PC-3 (cell line): ENCODE measurements around the gene NEURL1B. TPM values are rescaled to one million over a fixed set of nuclear protein-coding genes. Genes with fewer than 3 reads are reported as not detected.
A peak's percentile ranks its signal among the peaks of the same experiment; 100 is the strongest.

Source experiments
- ATAC-seq: fragments of 200-7000 bp; cut with Tn5 transposase; 2 replicates; pipeline ENCODE4 v1.9.1; 2020; ENCODE audit warnings: mild to moderate bottlenecking, moderate library complexity
- BruUV-seq: library from RNA; stranded (reverse); fragments of 400-500 nt; replicated peaks from 2 replicates; lab custom pipeline; 2021; lab: Mats Ljungman, UMichigan
- CTCF ChIA-PET: fragments of 300-600 bp; sonication (Branson Sonifier 250); formaldehyde crosslinking; loops from one replicate; lab custom pipeline; 2022; ENCODE audit warnings: antibody characterized with exemption; lab: Charles Lee
- POLR2A ChIA-PET: fragments of 300-600 bp; sonication (Branson Sonifier 250); formaldehyde crosslinking; loops from one replicate; lab custom pipeline; 2022; ENCODE audit warnings: antibody characterized with exemption; ENCODE audit not compliant: unreplicated experiment; lab: Charles Lee
- DNase-seq: peaks from one replicate; pipeline ENCODE4 v3.0.0-alpha.2; 2015
- H2AFZ ChIP-seq: fragments of 300-600 bp; sonication (generic); 2 replicates; pipeline ENCODE4 v1.6.0; 2016; ENCODE audit warnings: antibody characterized with exemption, low read length
- H3F3A ChIP-seq: fragments of 300-600 bp; sonication (generic); one replicate; pipeline ENCODE4 v1.6.0; 2017; ENCODE audit warnings: antibody characterized with exemption, low read length, control low read depth, mild to moderate bottlenecking; ENCODE audit not compliant: unreplicated experiment
- H3K27ac ChIP-seq: fragments of 300-600 bp; sonication (generic); 2 replicates; pipeline ENCODE4 v1.5.1; 2016; ENCODE audit warnings: mild to moderate bottlenecking, low read length
- H3K27me3 ChIP-seq: fragments of 300-600 bp; sonication (generic); 2 replicates; pipeline ENCODE4 v1.6.1; 2016; ENCODE audit warnings: low read length, mixed read lengths
- H3K36me3 ChIP-seq: fragments of 300-600 bp; sonication (generic); 2 replicates; pipeline ENCODE4 v1.6.1; 2016; ENCODE audit warnings: low read depth, mixed run types, low read length, mixed read lengths
- H3K4me1 ChIP-seq: fragments of 300-600 bp; sonication (generic); 2 replicates; pipeline ENCODE4 v1.5.1; 2016; ENCODE audit warnings: low read length; ENCODE audit not compliant: insufficient read depth
- H3K4me2 ChIP-seq: fragments of 300-600 bp; sonication (generic); 2 replicates; pipeline ENCODE4 v1.6.0; 2016; ENCODE audit warnings: low read length
- H3K4me3 ChIP-seq: fragments of 300-600 bp; sonication (generic); 2 replicates; pipeline ENCODE4 v1.5.1; 2016; ENCODE audit warnings: mild to moderate bottlenecking, low read length, mixed read lengths
- H3K79me2 ChIP-seq: fragments of 300-600 bp; sonication (generic); 2 replicates; pipeline ENCODE4 v1.6.1; 2017; ENCODE audit warnings: low read length, mixed read lengths
- H3K9ac ChIP-seq: fragments of 300-600 bp; sonication (generic); 2 replicates; pipeline ENCODE4 v1.6.0; 2016; ENCODE audit warnings: mild to moderate bottlenecking, low read length
- H3K9me2 ChIP-seq: fragments of 300-600 bp; sonication (generic); replicated peaks from 2 replicates; pipeline ENCODE4 v1.6.1; 2016; ENCODE audit warnings: mixed run types, low read length, mixed read lengths
- H3K9me3 ChIP-seq: fragments of 300-600 bp; sonication (generic); 2 replicates; pipeline ENCODE4 v1.6.1; 2016; ENCODE audit warnings: low read length, mixed read lengths
- H4K20me1 ChIP-seq: fragments of 300-600 bp; sonication (generic); 2 replicates; pipeline ENCODE4 v1.6.1; 2016; ENCODE audit warnings: low read length, mixed read lengths
- EZH2 ChIP-seq: fragments of 300-600 bp; sonication (generic); IDR thresholded peaks from one replicate; pipeline ENCODE4 v1.6.1; 2017; ENCODE audit warnings: antibody characterized with exemption, mild to moderate bottlenecking, low read length; ENCODE audit not compliant: unreplicated experiment
- EZH2phosphoT487 ChIP-seq: fragments of 300-600 bp; sonication (generic); IDR thresholded peaks from 2 replicates; pipeline ENCODE4 v1.6.1; 2018; ENCODE audit warnings: mild to moderate bottlenecking, antibody characterized with exemption, low read length, borderline replicate concordance
- intact Hi-C: fragments of 100-400 bp; cut with micrococcal nuclease; formaldehyde crosslinking; loops from 2 replicates; pipeline ENCODE4 v1.9.0; 2023
- total RNA-seq: library from RNA; depleted of rRNA; stranded (reverse); fragments of >200 nt; gene quantifications from 2 replicates; pipeline ENCODE4 v1.2.3, GENCODE V29; 2014
- TF ChIP-seq, protein P1 (sequence below): fragments of 300-600 bp; sonication (generic); conservative IDR thresholded peaks from 2 replicates; pipeline ENCODE4 v1.5.1; 2017; ENCODE audit warnings: antibody characterized with exemption, low read depth, mild to moderate bottlenecking, low read length

The NEURL1B gene
- total RNA-seq, 1 experiment from 2014 or later, result 0.95 TPM

DNA sequence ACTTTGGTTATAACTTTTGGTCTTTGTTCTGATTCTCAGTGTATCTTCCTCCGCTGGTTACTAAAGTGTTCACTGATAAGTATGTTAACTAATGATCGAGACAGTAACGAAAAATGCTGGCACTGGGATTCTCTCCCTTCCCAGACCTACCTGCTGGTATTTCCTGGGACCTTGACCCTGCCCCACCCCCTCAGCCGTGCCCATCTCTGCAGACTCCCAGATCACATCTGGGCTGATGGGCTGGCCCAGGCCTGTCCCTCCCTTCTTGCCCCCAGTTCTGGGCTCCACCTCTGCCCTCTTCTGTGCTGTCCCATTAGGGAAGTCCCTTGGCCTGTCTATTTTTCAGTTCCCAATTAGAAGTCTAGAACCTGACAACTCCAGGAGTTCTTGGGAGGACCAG, 46.9 kb downstream of the NEURL1B start:
- peaks cover 13% of the 10 kb centered on the region for H3K4me1 ChIP-seq
- ATAC-seq (no peak), DNase-seq (no peak)
- H2AFZ ChIP-seq, result no peak overlapping the region
- H3K4me2 ChIP-seq, result no peak overlapping the region
- TF ChIP-seq EZH2 (no peak), EZH2phosphoT487 (no peak)
- TF ChIP-seq, protein P1, sequence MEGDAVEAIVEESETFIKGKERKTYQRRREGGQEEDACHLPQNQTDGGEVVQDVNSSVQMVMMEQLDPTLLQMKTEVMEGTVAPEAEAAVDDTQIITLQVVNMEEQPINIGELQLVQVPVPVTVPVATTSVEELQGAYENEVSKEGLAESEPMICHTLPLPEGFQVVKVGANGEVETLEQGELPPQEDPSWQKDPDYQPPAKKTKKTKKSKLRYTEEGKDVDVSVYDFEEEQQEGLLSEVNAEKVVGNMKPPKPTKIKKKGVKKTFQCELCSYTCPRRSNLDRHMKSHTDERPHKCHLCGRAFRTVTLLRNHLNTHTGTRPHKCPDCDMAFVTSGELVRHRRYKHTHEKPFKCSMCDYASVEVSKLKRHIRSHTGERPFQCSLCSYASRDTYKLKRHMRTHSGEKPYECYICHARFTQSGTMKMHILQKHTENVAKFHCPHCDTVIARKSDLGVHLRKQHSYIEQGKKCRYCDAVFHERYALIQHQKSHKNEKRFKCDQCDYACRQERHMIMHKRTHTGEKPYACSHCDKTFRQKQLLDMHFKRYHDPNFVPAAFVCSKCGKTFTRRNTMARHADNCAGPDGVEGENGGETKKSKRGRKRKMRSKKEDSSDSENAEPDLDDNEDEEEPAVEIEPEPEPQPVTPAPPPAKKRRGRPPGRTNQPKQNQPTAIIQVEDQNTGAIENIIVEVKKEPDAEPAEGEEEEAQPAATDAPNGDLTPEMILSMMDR, result no peak
- H3F3A ChIP-seq, result no peaks in the 10 kb centered on the region
- H3K27me3 ChIP-seq, result no peaks in the 10 kb centered on the region
- H4K20me1 ChIP-seq, result no peaks in the 10 kb centered on the region
- H3K9me2 ChIP-seq, result no peaks in the 10 kb centered on the region
- ChIA-PET POLR2A (no interaction called here), CTCF (no interaction called here)
- no peaks in the 10 kb centered on the region for H3K9me3 ChIP-seq
- no peaks in the 10 kb centered on the region for H3K79me2 ChIP-seq
- BruUV-seq, result no TSS peak
- H3K4me3 ChIP-seq, result no peak overlapping the region
- no peak overlapping the region for H3K9ac ChIP-seq
- intact Hi-C loops, result no loop called here
- H3K36me3 ChIP-seq, result no peaks in the 10 kb centered on the region
- H3K27ac ChIP-seq, result peak overlapping the region; percentile 12; the same call in 1 of the 2 replicates

DNA sequence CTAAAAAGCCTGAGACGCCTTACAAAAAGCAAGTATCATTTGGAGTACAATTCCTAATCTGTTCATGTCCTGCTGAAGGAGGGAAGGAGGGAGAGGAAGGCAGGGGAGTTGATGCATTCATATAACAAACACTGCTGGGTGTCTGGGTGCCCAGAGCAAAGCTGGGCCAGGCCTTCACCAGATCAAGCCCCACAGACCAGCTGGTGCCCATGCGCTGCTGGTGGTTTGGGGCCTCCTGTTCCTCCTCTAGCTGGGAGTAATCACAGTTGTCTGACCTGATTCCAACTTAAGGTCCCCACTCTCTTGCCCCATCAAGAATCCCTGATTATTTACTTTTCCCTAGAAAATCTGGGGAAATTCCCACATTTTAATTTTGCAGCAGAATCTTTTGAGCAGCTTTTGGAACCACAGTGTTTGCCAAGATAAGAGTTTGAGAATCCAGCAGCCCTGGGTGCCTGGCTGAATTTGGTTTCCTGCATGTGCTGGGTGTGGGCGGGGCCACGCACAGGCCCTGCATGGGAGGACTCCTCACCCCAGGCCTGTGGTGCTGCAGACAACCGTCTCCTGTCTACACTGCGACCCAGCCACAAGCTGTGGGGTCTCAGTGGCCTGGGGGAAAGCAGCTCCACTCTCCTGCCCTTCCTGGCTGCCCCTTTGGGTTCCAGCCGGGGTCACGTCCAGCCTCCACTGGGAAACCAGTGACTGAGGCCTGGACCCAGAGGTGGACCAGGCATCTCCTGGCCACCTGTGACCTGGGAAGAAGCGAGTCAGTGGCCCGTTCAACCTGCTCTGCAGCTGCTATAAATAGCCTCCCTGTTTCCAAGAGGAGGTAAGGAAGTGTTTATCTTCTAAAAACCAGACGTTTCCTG, 47.5 kb downstream of the NEURL1B start:
- Histone ChIP-seq H3K4me3 (no peak overlapping the region), H3K27ac (peak overlapping the region; percentile 12)

More for the DNA sequence above, 47.5 kb downstream of the NEURL1B start:
- Histone ChIP-seq H3K4me2 (peak overlapping the region; percentile 10; the same call in 1 of the 2 replicates), H3K9me3 (no peaks in the 10 kb centered on the region), H4K20me1 (no peaks in the 10 kb centered on the region), H3K9me2 (no peaks in the 10 kb centered on the region), H3K4me1 (peaks cover 13% of the 10 kb centered on the region), H3K9ac (no peak overlapping the region), H3K27me3 (no peaks in the 10 kb centered on the region), H3F3A (no peaks in the 10 kb centered on the region), H3K79me2 (no peaks in the 10 kb centered on the region), H3K36me3 (no peaks in the 10 kb centered on the region), H2AFZ (no peak overlapping the region)
- BruUV-seq, result no TSS peak
- TF ChIP-seq, protein P1, result no peak
- TF ChIP-seq EZH2 (no peak), EZH2phosphoT487 (no peak)
- POLR2A ChIA-PET, result no interaction called here
- intact Hi-C loops, result no loop called here
- ATAC-seq (peak; percentile 47; the same call in 1 of the 2 replicates), DNase-seq (peak; percentile 63)
- CTCF ChIA-PET, result no interaction called here
